Measurements from ENCODE around the gene TWF2. TPM values are rescaled to one million over a fixed set of nuclear protein-coding genes. Genes with fewer than 3 reads are reported as not detected.

The TWF2 gene
- total and polyA plus RNA-seq, 9 of the 15 experiments (the other 6 are each of a cell fraction or from before 2014, with no cell fraction given), result 0.11 to 61.9 (median 29.7) TPM

DNA sequence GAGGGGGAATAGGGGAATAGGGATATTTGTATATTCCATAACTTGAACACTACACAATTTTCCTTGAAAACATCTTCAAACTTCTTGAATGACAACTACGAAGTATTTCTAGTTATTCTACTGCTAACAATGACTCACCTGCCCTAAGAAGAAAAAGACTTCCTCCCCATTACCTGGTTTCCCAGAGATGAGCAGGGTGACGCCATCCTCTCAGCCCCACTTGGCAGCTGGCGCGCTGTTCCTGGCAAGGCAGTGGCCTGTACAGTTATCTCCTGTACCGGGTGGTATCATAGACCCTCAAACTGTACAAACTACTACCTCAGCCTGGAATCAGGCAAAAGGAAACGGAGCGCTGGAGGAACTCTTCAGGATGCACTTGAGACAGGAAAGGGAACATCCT, 29.1 kb upstream of the TWF2 start (continued):
- TF ChIP-seq U2AF1 (optimal IDR thresholded peaks at IDR 0.05; ENCODE audit: low read depth, low read length), result no peak
- no peak for TF ChIP-seq FOXA1 (IDR thresholded peaks at IDR 0.05; ENCODE audit: borderline replicate concordance)
- no peak for TF ChIP-seq KAT8 (IDR thresholded peaks at IDR 0.05; ENCODE audit: low read depth)

- in situ Hi-C loops (cut with MboI), result no loop called here
- no CpG with 5 or more reads among the region's 6 CpGs for WGBS (ENCODE audit: insufficient coverage, low coverage, missing lambda C conversion rate)
Observed at GRCh38 chr3:52265387-52265786, 26.4 kb upstream of the TWF2 start.

More at GRCh38 chr3:52265387-52265786, 26.4 kb upstream of the TWF2 start:
- Histone ChIP-seq H4K20me1 (replicated peaks; ENCODE audit: control insufficient read depth, insufficient read depth, low read length) (0 out of 2 replicates have a peak, but pooled peaks cover 1% of the 10 kb centered on the region), H3K4me1 (replicated peaks in 1 of 2; ENCODE audit: control insufficient read depth in 2 of 2, insufficient read depth in 2 of 2, low read length in 2 of 2) (no peaks in the 10 kb centered on the region), H3K27ac (ENCODE audit: extremely low read depth, low read depth, low read length) (no peak overlapping the region), H3K36me3 (ENCODE audit: control insufficient read depth, insufficient read depth, low read length) (peaks cover 95% of the 10 kb centered on the region), H3K9ac (ENCODE audit: insufficient read depth in 1 of 2, low read depth in 2 of 2, low read length in 2 of 2) (no peak overlapping the region), H2AFZ (ENCODE audit: low read depth, low read length) (no peak overlapping the region), H3K4me2 (ENCODE audit: insufficient read depth, low read length) (no peak overlapping the region), H3K9me1 (ENCODE audit: control insufficient read depth, insufficient read depth, low read length) (peaks cover 3% of the 10 kb centered on the region), H3K79me2 (ENCODE audit: control insufficient read depth, insufficient read depth, low read length) (peaks cover 72% of the 10 kb centered on the region), H3K4me3 (no peak overlapping the region), H3K9me3 (replicated peaks; ENCODE audit: control insufficient read depth, insufficient read depth, low read depth, low read length) (no peaks in the 10 kb centered on the region), H3K27me3 (ENCODE audit: control insufficient read depth in 2 of 2, insufficient read depth in 2 of 2, low read length in 2 of 2) (no peaks in the 10 kb centered on the region)
- CTCF ChIA-PET (ENCODE audit: low intra/inter-chr PET ratio), result interaction anchor here (0.6 kb wide), 1 partner anchor 264 kb away, joined by 3 read pairs; no protein-coding TSS in a partner anchor
- no peak for FAIRE-seq
- intact Hi-C loops (cut with micrococcal nuclease), result no loop called here
- POLR2A ChIA-PET, result no interaction called here
- TF ChIP-seq MCM2 (IDR thresholded peaks at IDR 0.05; ENCODE audit: low read depth) (no peak), BMI1 (IDR thresholded peaks at IDR 0.05; ENCODE audit: low read length) (no peak), NFIC (IDR thresholded peaks at IDR 0.05) (no peak), KLF1 (tag; IDR thresholded peaks at IDR 0.05) (no peak), ZBTB33 (CRISPR knock-in tag; IDR thresholded peaks at IDR 0.05) (peak; percentile 90), FOXP1 (CRISPR knock-in tag; IDR thresholded peaks at IDR 0.05) (no peak), FUS (optimal IDR thresholded peaks at IDR 0.05; ENCODE audit: low read depth, low read length) (no peak), ZNF384 (IDR thresholded peaks at IDR 0.05; ENCODE audit: low read depth, low read length) (peak; percentile 40), SRSF9 (IDR thresholded peaks at IDR 0.05; ENCODE audit: borderline replicate concordance, low read depth, low read length) (no peak), TAF7 (tag; IDR thresholded peaks at IDR 0.05) (no peak)
- TF ChIP-seq, protein P1, sequence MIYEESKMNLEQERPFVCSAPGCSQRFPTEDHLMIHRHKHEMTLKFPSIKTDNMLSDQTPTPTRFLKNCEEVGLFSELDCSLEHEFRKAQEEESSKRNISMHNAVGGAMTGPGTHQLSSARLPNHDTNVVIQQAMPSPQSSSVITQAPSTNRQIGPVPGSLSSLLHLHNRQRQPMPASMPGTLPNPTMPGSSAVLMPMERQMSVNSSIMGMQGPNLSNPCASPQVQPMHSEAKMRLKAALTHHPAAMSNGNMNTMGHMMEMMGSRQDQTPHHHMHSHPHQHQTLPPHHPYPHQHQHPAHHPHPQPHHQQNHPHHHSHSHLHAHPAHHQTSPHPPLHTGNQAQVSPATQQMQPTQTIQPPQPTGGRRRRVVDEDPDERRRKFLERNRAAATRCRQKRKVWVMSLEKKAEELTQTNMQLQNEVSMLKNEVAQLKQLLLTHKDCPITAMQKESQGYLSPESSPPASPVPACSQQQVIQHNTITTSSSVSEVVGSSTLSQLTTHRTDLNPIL (CRISPR knock-in tag; IDR thresholded peaks at IDR 0.05), result no peak
- TF ChIP-seq, protein P2, sequence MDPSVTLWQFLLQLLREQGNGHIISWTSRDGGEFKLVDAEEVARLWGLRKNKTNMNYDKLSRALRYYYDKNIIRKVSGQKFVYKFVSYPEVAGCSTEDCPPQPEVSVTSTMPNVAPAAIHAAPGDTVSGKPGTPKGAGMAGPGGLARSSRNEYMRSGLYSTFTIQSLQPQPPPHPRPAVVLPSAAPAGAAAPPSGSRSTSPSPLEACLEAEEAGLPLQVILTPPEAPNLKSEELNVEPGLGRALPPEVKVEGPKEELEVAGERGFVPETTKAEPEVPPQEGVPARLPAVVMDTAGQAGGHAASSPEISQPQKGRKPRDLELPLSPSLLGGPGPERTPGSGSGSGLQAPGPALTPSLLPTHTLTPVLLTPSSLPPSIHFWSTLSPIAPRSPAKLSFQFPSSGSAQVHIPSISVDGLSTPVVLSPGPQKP (CRISPR knock-in tag; IDR thresholded peaks at IDR 0.05), result no peak
- ATAC-seq, result no peak
- no TSS peak for BruUV-seq (replicated peaks)
- no peak for DNase-seq (ENCODE audit: extremely low read depth in 1 of 4, low spot score in 3 of 4)

Data from K562 (cell line).